ENCODE data around the gene PLXNC1. TPM values are rescaled to one million over a fixed set of nuclear protein-coding genes. Genes with fewer than 3 reads are reported as not detected.

PLXNC1 gene
- total RNA-seq, 1 donor from 2014 or later: 8.3 TPM

- no peak for DNase-seq (ENCODE audit: extremely low spot score, unreplicated experiment)
- peaks cover 11% of the 10 kb centered on the region for H3K4me1 Mint-ChIP-seq (ENCODE audit: unreplicated experiment)
- H3K36me3 Mint-ChIP-seq: no peaks in the 10 kb centered on the region
- peaks cover 12% of the 10 kb centered on the region for H3K27me3 Mint-ChIP-seq
- peak overlapping the region; percentile 30 for H3K27ac Mint-ChIP-seq
- peak overlapping the region; percentile 14 for H3K4me3 Mint-ChIP-seq
- TF ChIP-seq CTCF (conservative IDR thresholded peaks at IDR 0.05): no peak
- H3K9me3 Mint-ChIP-seq: no peaks in the 10 kb centered on the region
These were observed 35.5 kb downstream of the PLXNC1 start for GRCh38 chr12:94183708-94184379.

DNA sequence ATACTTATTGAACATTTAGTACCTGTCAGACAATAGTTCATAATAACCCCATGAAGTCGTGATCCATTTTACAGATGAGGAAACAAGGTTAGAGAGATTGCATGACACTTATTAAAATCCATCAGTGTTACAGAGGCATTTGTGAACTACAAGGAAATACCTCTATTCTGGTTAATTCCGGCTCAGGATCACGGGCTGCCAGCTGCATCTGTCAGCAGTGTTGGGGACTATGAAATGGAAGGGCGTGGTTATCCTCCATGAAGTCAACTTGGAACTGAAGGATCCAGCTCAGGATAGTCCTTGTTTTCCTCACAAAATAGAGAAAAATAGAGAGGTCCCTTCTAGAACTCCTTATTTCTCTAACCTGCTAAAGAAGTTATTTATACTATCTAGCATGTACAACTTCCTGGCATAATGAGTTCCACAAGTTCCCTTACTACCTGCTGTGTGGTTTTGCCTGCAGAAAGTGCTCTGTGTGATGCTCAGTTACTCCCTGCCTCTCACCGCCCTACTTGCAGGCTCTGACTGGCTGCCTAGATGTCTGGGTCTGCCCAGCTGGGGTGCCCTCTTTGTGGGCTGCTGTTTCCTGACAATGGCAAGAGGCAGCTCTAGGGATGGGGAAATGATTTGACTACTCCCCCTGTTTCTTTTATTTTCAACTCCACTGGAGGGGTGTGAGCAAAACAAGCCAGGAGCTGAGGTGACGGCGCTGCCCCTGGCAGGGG, 36.8 kb downstream of the PLXNC1 start:
- no peak for DNase-seq (ENCODE audit: extremely low spot score, unreplicated experiment)
- H3K27ac Mint-ChIP-seq: no peak overlapping the region
- no peaks in the 10 kb centered on the region for H3K9me3 Mint-ChIP-seq
- H3K4me3 Mint-ChIP-seq: no peak overlapping the region
- no peaks in the 10 kb centered on the region for H3K36me3 Mint-ChIP-seq
- no peak for TF ChIP-seq CTCF (conservative IDR thresholded peaks at IDR 0.05)
- peaks cover 12% of the 10 kb centered on the region for H3K27me3 Mint-ChIP-seq
- H3K4me1 Mint-ChIP-seq (ENCODE audit: unreplicated experiment): peaks cover 11% of the 10 kb centered on the region

DNA sequence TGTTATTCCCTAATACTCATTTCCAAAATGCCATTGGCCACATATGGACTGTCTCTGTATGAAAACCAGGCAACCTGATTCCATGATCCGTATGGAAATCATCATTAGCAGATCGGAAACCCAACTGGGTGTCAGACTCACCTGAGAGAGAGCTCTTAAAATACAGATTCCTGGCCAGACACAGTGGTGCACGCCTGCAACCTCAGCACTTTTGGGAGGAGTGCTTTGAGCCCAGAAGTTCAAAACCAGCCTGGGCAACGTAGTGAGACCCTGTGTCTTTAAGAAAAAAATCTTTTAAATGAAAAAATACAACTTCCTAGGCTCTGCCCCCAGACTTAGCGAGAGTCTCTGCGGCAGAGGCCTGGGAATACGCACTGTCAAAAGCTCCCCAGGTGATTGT, 37.4 kb downstream of the PLXNC1 start:
- H3K36me3 Mint-ChIP-seq: no peaks in the 10 kb centered on the region
- TF ChIP-seq CTCF (conservative IDR thresholded peaks at IDR 0.05): no peak
- no peak overlapping the region for H3K27ac Mint-ChIP-seq
- peaks cover 15% of the 10 kb centered on the region for H3K27me3 Mint-ChIP-seq
- peaks cover 3% of the 10 kb centered on the region for H3K9me3 Mint-ChIP-seq
- peaks cover 11% of the 10 kb centered on the region for H3K4me1 Mint-ChIP-seq (ENCODE audit: unreplicated experiment)
- H3K4me3 Mint-ChIP-seq: no peak overlapping the region
- no peak for DNase-seq (ENCODE audit: extremely low spot score, unreplicated experiment)

- DNase-seq (ENCODE audit: extremely low spot score, unreplicated experiment): peak; percentile 78
- no peak overlapping the region for H3K4me3 Mint-ChIP-seq
- H3K9me3 Mint-ChIP-seq: peaks cover 5% of the 10 kb centered on the region
- H3K27ac Mint-ChIP-seq: no peak overlapping the region
- no peaks in the 10 kb centered on the region for H3K36me3 Mint-ChIP-seq
- peaks cover 11% of the 10 kb centered on the region for H3K4me1 Mint-ChIP-seq (ENCODE audit: unreplicated experiment)
- no peak for TF ChIP-seq CTCF (conservative IDR thresholded peaks at IDR 0.05)
- H3K27me3 Mint-ChIP-seq: peaks cover 15% of the 10 kb centered on the region
These were observed 38.2 kb downstream of the PLXNC1 start for GRCh38 chr12:94186278-94187241.

- H3K27me3 Mint-ChIP-seq: peaks cover 15% of the 10 kb centered on the region
- H3K36me3 Mint-ChIP-seq: no peaks in the 10 kb centered on the region
These were observed 39.0 kb downstream of the PLXNC1 start for GRCh38 chr12:94187361-94187760.

More at GRCh38 chr12:94187361-94187760, 39.0 kb downstream of the PLXNC1 start:
- TF ChIP-seq CTCF (conservative IDR thresholded peaks at IDR 0.05): no peak
- Mint-ChIP-seq H3K4me1 (ENCODE audit: unreplicated experiment) (peaks cover 11% of the 10 kb centered on the region), H3K27ac (no peak overlapping the region), H3K9me3 (peaks cover 5% of the 10 kb centered on the region), H3K4me3 (no peak overlapping the region)
- DNase-seq (ENCODE audit: extremely low spot score, unreplicated experiment): no peak
